Naive B cell (primary cell): ENCODE data around the gene RAPGEF1. TPM values are rescaled to one million over a fixed set of nuclear protein-coding genes. Genes with fewer than 3 reads are reported as not detected.
A peak's percentile ranks its signal among the peaks of the same experiment; 100 is the strongest.
"Not testable (repeated sequence)": the region's sequence is repeated elsewhere in the genome, so short reads cannot be mapped to it uniquely, and the experiment has no call there.

ENCODE experiments used
- ATAC-seq, 2 donors: fragments of 150-1000 bp; cut with Tn5 transposase; 2 replicates each; pipeline ENCODE4 v1.10.0; 2021; ENCODE audit warnings: low read depth in 2 of 2, mild to moderate bottlenecking in 2 of 2, moderate library complexity in 2 of 2
- DNase-seq: peaks from one replicate; pipeline ENCODE4 v3.0.0; 2022
- H3K27ac Mint-ChIP-seq, 6 donors: one replicate each; pipeline ENCODE4 v1.8.0; 2020 to 2022; ENCODE audit warnings: mild to moderate bottlenecking in 6 of 6, mixed read lengths in 6 of 6, moderate library complexity in 5 of 6, inconsistent platforms in 2 of 6
- H3K27me3 Mint-ChIP-seq, 3 donors: one replicate each; pipeline ENCODE4 v1.8.0; 2021 to 2022; ENCODE audit warnings: mixed read lengths in 3 of 3, mild to moderate bottlenecking in 1 of 3
- H3K36me3 Mint-ChIP-seq, 2 donors: one replicate each; pipeline ENCODE4 v1.8.0; 2020 to 2022; ENCODE audit warnings: mixed read lengths in 2 of 2, inconsistent platforms in 1 of 2, mild to moderate bottlenecking in 1 of 2
- H3K4me1 Mint-ChIP-seq, 3 donors: one replicate each; pipeline ENCODE4 v1.8.0; 2020 to 2022; ENCODE audit warnings: mixed read lengths in 3 of 3, inconsistent platforms in 1 of 3, mild to moderate bottlenecking in 1 of 3, moderate library complexity in 1 of 3
- H3K4me3 Mint-ChIP-seq, 8 donors: one replicate each; pipeline ENCODE4 v1.8.0; 2020 to 2022; ENCODE audit warnings: mild to moderate bottlenecking in 8 of 8, mixed read lengths in 8 of 8, moderate library complexity in 8 of 8, inconsistent platforms in 2 of 8
- H3K9me3 Mint-ChIP-seq, 7 donors: one replicate each; pipeline ENCODE4 v1.8.0; 2020 to 2022; ENCODE audit warnings: mixed read lengths in 7 of 7, mild to moderate bottlenecking in 5 of 7, inconsistent platforms in 2 of 7, moderate library complexity in 1 of 7
- polyA plus RNA-seq, 6 donors: library from polyadenylated mRNA; unstranded; fragments of 300-500 nt; fragmentation: Illumina TruSeq; gene quantifications; one replicate each; pipeline ENCODE4 v1.2.3, GENCODE V29; 2021; ENCODE audit warnings: low read depth in 6 of 6

The RAPGEF1 gene
- polyA plus RNA-seq, 6 donors from 2014 or later: 3.4 to 21.1 (median 7.9) TPM

- Mint-ChIP-seq H3K9me3 (no peaks in the 10 kb centered on the region), H3K36me3 (peaks cover 8 to 10% of the 10 kb centered on the region in 2 donors)
- ATAC-seq: peak; percentile 77 to 78
Measured at GRCh38 chr9:131719262-131719908, 20.5 kb downstream of the RAPGEF1 start.

GRCh38 chr9:131717719-131718460 is 22.0 kb downstream of the RAPGEF1 start:
- DNase-seq (no peak), ATAC-seq (no peak)
- Mint-ChIP-seq H3K36me3 (peaks cover 8 to 10% of the 10 kb centered on the region in 2 donors), H3K27me3 (no peaks in the 10 kb centered on the region), H3K27ac (peak overlapping the region; percentile 44 to 98 (median 94)), H3K9me3 (no peaks in the 10 kb centered on the region), H3K4me1 (peaks cover 68 to 94% (median 91%) of the 10 kb centered on the region in 3 donors), H3K4me3 (peak overlapping the region in 5 of 8 donors; percentile 39 to 82 (median 65))

More at GRCh38 chr9:131719262-131719908, 20.5 kb downstream of the RAPGEF1 start:
- H3K4me3 Mint-ChIP-seq: peak overlapping the region; percentile 3 to 82 (median 56)
- H3K27ac Mint-ChIP-seq: peak overlapping the region; percentile 84 to 98 (median 94)
- no peaks in the 10 kb centered on the region for H3K27me3 Mint-ChIP-seq
- no peak for DNase-seq
- H3K4me1 Mint-ChIP-seq: peaks cover 69 to 95% (median 90%) of the 10 kb centered on the region in 3 donors

- H3K9me3 Mint-ChIP-seq: no peaks in the 10 kb centered on the region
- ATAC-seq (no peak), DNase-seq (no peak)
- H3K4me3 Mint-ChIP-seq: peak overlapping the region in 1 of 8 donors; percentile 25
- H3K4me1 Mint-ChIP-seq: peaks cover 74 to 94% (median 91%) of the 10 kb centered on the region in 3 donors
- H3K36me3 Mint-ChIP-seq: peaks cover 7 to 8% of the 10 kb centered on the region in 2 donors
- peak overlapping the region in 3 of 6 donors; percentile 36 to 98 (median 80) for H3K27ac Mint-ChIP-seq
- H3K27me3 Mint-ChIP-seq: no peaks in the 10 kb centered on the region
Measured at GRCh38 chr9:131715906-131716305, 24.0 kb downstream of the RAPGEF1 start.

- ATAC-seq: no peak
- H3K9me3 Mint-ChIP-seq: no peaks in the 10 kb centered on the region
- DNase-seq: no peak
- peak overlapping the region in 2 of 6 donors; percentile 64 to 69 for H3K27ac Mint-ChIP-seq
- peaks cover 74 to 93% (median 89%) of the 10 kb centered on the region in 3 donors for H3K4me1 Mint-ChIP-seq
- H3K27me3 Mint-ChIP-seq: no peaks in the 10 kb centered on the region
- peak overlapping the region in 1 of 8 donors; percentile 49 for H3K4me3 Mint-ChIP-seq
- H3K36me3 Mint-ChIP-seq: peaks cover 4 to 8% of the 10 kb centered on the region in 2 donors
Measured at GRCh38 chr9:131714821-131715220, 25.1 kb downstream of the RAPGEF1 start.

GRCh38 chr9:131714161-131714646 is 25.7 kb downstream of the RAPGEF1 start:
- Mint-ChIP-seq H3K36me3 (peaks cover 4 to 8% of the 10 kb centered on the region in 2 donors), H3K4me1 (peaks cover 72 to 93% (median 89%) of the 10 kb centered on the region in 3 donors), H3K9me3 (no peaks in the 10 kb centered on the region), H3K4me3 (peak overlapping the region in 1 of 8 donors; percentile 16), H3K27ac (peak overlapping the region in 4 of 6 donors; percentile 24 to 69 (median 48)), H3K27me3 (no peaks in the 10 kb centered on the region)
- DNase-seq: no peak
- ATAC-seq: no peak

- DNase-seq (no peak), ATAC-seq (no peak)
- peak overlapping the region in 1 of 8 donors; percentile 48 for H3K4me3 Mint-ChIP-seq
- no peaks in the 10 kb centered on the region for H3K27me3 Mint-ChIP-seq
- peak overlapping the region in 5 of 6 donors; percentile 24 to 86 (median 69) for H3K27ac Mint-ChIP-seq
- peaks cover 66 to 91% (median 83%) of the 10 kb centered on the region in 3 donors for H3K4me1 Mint-ChIP-seq
- no peaks in the 10 kb centered on the region for H3K9me3 Mint-ChIP-seq
- H3K36me3 Mint-ChIP-seq: peaks cover 4 to 8% of the 10 kb centered on the region in 2 donors
Measured at GRCh38 chr9:131713016-131713415, 26.9 kb downstream of the RAPGEF1 start.

- DNase-seq: no peak
- Mint-ChIP-seq H3K9me3 (no peaks in the 10 kb centered on the region), H3K27me3 (no peaks in the 10 kb centered on the region), H3K4me3 (peak overlapping the region in 2 of 8 donors; percentile 9 to 29), H3K36me3 (peaks cover 4 to 8% of the 10 kb centered on the region in 2 donors), H3K27ac (peak overlapping the region in 3 of 6 donors; percentile 34 to 85 (median 69)), H3K4me1 (peaks cover 63 to 91% (median 83%) of the 10 kb centered on the region in 3 donors)
- no peak for ATAC-seq
Measured at GRCh38 chr9:131712151-131712716, 27.6 kb downstream of the RAPGEF1 start.

GRCh38 chr9:131709771-131710431 is 30.0 kb downstream of the RAPGEF1 start:
- Mint-ChIP-seq H3K27ac (peak overlapping the region; percentile 48 to 93 (median 73)), H3K4me3 (peak overlapping the region in 3 of 8 donors; percentile 9 to 53 (median 39))

GRCh38 chr9:131709010-131709770 is 30.7 kb downstream of the RAPGEF1 start:
- peak overlapping the region in 3 of 6 donors; percentile 33 to 93 (median 74) for H3K27ac Mint-ChIP-seq
- not testable (repeated sequence) for H3K36me3 Mint-ChIP-seq, H3K27me3 Mint-ChIP-seq, ATAC-seq, H3K9me3 Mint-ChIP-seq, DNase-seq
- H3K4me3 Mint-ChIP-seq: peak overlapping the region in 2 of 8 donors; percentile 35 to 53
- H3K4me1 Mint-ChIP-seq: peaks cover 65 to 93% (median 86%) of the 10 kb centered on the region in 3 donors

More at GRCh38 chr9:131709771-131710431, 30.0 kb downstream of the RAPGEF1 start:
- Mint-ChIP-seq H3K27me3 (no peaks in the 10 kb centered on the region), H3K36me3 (peaks cover 1 to 2% of the 10 kb centered on the region in 2 donors), H3K4me1 (peaks cover 61 to 91% (median 83%) of the 10 kb centered on the region in 3 donors), H3K9me3 (no peaks in the 10 kb centered on the region)
- no peak for DNase-seq
- peak; percentile 56 to 78 for ATAC-seq

GRCh38 chr9:131708226-131709002 is 31.5 kb downstream of the RAPGEF1 start:
- Mint-ChIP-seq H3K27me3 (no peaks in the 10 kb centered on the region), H3K4me3 (peak overlapping the region in 6 of 8 donors; percentile 5 to 59 (median 24)), H3K9me3 (no peaks in the 10 kb centered on the region), H3K36me3 (no peaks in the 10 kb centered on the region), H3K4me1 (peaks cover 68 to 95% (median 84%) of the 10 kb centered on the region in 3 donors), H3K27ac (peak overlapping the region in 5 of 6 donors; percentile 7 to 87 (median 56))
- ATAC-seq (peak; percentile 59 to 63), DNase-seq (no peak)

- Mint-ChIP-seq H3K27ac (peak overlapping the region in 5 of 6 donors; percentile 7 to 82 (median 17)), H3K9me3 (no peaks in the 10 kb centered on the region), H3K4me1 (peaks cover 67 to 95% (median 81%) of the 10 kb centered on the region in 3 donors), H3K27me3 (no peaks in the 10 kb centered on the region), H3K4me3 (peak overlapping the region in 5 of 8 donors; percentile 5 to 51 (median 26)), H3K36me3 (no peaks in the 10 kb centered on the region)
- ATAC-seq (peak in 1 of 2 donors; percentile 27), DNase-seq (no peak)
Measured at GRCh38 chr9:131707733-131708157, 32.1 kb downstream of the RAPGEF1 start.
